Caco-2 (cell line): ENCODE measurements around the gene SUMO3. TPM values are rescaled to one million over a fixed set of nuclear protein-coding genes. Genes with fewer than 3 reads are reported as not detected.

Experiments
- BruUV-seq: library from RNA; stranded (reverse); fragments of 400-500 nt; replicated peaks from 2 replicates; lab custom pipeline; 2021; lab: Mats Ljungman, UMichigan
- CTCF ChIA-PET: fragments of 300-600 bp; sonication (Branson Sonifier 250); formaldehyde crosslinking; loops from one replicate; lab custom pipeline; 2022; ENCODE audit warnings: antibody characterized with exemption; lab: Charles Lee
- POLR2A ChIA-PET: fragments of 300-600 bp; sonication (Branson Sonifier 250); formaldehyde crosslinking; loops from one replicate; lab custom pipeline; 2022; ENCODE audit warnings: antibody characterized with exemption; lab: Charles Lee
- DNase-seq, 2 experiments: peaks; one replicate each; pipeline versions ENCODE4 v3.0.0 to v3.0.0-alpha.2; 2020 to 2022
- H3K27me3 ChIP-seq: replicated peaks from 2 replicates; pipeline ENCODE4 v1.6.0; 2011; ENCODE audit warnings: low read length; ENCODE audit not compliant: control insufficient read depth, insufficient read depth
- H3K36me3 ChIP-seq: 2 replicates; pipeline ENCODE4 v1.5.1; 2011; ENCODE audit warnings: low read length; ENCODE audit not compliant: control insufficient read depth, insufficient read depth
- H3K4me1 ChIP-seq: fragments of 250-450 bp; sonication (Bioruptor Pico); 2 replicates; pipeline ENCODE4 v1.5.1; 2020; ENCODE audit warnings: mild to moderate bottlenecking
- H3K4me3 ChIP-seq: 2 replicates; pipeline ENCODE4 v1.5.1; 2011; ENCODE audit warnings: low read depth, mild to moderate bottlenecking, control low read depth, low read length
- H3K9me3 ChIP-seq: fragments of 250-450 bp; sonication (Bioruptor Pico); 2 replicates; pipeline ENCODE4 v1.5.1; 2020; ENCODE audit warnings: mild to moderate bottlenecking, moderate library complexity
- H3K27ac Mint-ChIP-seq: one replicate; pipeline ENCODE4 v1.8.0; 2022; ENCODE audit warnings: mixed read lengths; ENCODE audit not compliant: unreplicated experiment
- H3K27me3 Mint-ChIP-seq: one replicate; pipeline ENCODE4 v1.8.0; 2022; ENCODE audit warnings: mixed read lengths; ENCODE audit not compliant: insufficient read depth, unreplicated experiment
- H3K36me3 Mint-ChIP-seq: one replicate; pipeline ENCODE4 v1.8.0; 2022; ENCODE audit warnings: mild to moderate bottlenecking, mixed read lengths; ENCODE audit not compliant: insufficient read depth, unreplicated experiment
- H3K4me1 Mint-ChIP-seq: one replicate; pipeline ENCODE4 v1.8.0; 2022; ENCODE audit warnings: low read depth, mixed read lengths; ENCODE audit not compliant: unreplicated experiment
- H3K4me3 Mint-ChIP-seq: one replicate; pipeline ENCODE4 v1.8.0; 2022; ENCODE audit warnings: mild to moderate bottlenecking, moderate library complexity, mixed read lengths; ENCODE audit not compliant: unreplicated experiment
- H3K9me3 Mint-ChIP-seq: one replicate; pipeline ENCODE4 v1.8.0; 2022; ENCODE audit warnings: mixed read lengths; ENCODE audit not compliant: unreplicated experiment
- intact Hi-C: fragments of 100-400 bp; cut with micrococcal nuclease; formaldehyde crosslinking; loops from one replicate; pipeline ENCODE4 v1.10.0; 2022; ENCODE audit not compliant: unreplicated experiment
- total RNA-seq: library from RNA; stranded (reverse); gene quantifications from 2 replicates; pipeline ENCODE4 v1.2.3, GENCODE V29; 2022
- TF ChIP-seq, protein P1 (sequence below), 2 experiments: fragments of 200-600 bp in 1 of 2; IDR thresholded peaks; 1 replicate in 1 of 2; 2 replicates in 1 of 2; pipeline versions ENCODE4 v1.5.1 to v1.8.0; 2011 to 2022; ENCODE audit warnings: antibody characterized with exemption in 1 of 2, control low read depth in 1 of 2, inconsistent platforms in 1 of 2, low read depth in 1 of 2, low read length in 1 of 2, mild to moderate bottlenecking in 1 of 2, moderate library complexity in 1 of 2; ENCODE audit not compliant: insufficient read depth in 1 of 2, severe bottlenecking in 1 of 2, unreplicated experiment in 1 of 2

SUMO3 gene
- total RNA-seq, 1 experiment from 2014 or later = 118 TPM

DNA sequence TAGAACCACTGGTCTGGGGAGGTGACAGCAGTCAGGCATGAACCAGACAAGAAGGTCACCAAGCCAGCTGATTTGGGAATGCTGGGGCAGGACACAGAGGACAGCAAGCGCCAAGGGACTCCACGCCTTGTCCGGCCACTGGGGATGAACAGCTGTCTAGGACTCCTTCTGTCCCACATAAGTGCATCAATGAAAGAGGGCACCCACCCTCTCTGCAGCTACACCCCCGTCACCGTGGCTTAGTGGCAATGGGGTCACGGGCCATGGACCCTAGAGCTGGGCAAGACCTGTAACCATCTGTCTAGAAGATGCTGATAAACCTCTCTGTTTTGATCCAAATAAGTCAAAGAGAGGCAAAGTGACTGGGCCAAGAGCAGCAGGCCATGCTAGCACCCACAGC lies 33.1 kb downstream of the SUMO3 start:
- H3K27me3 ChIP-seq = no peaks in the 10 kb centered on the region
- Mint-ChIP-seq H3K27me3 (no peaks in the 10 kb centered on the region), H3K4me1 (no peaks in the 10 kb centered on the region), H3K4me3 (no peak overlapping the region), H3K9me3 (no peaks in the 10 kb centered on the region), H3K36me3 (peaks cover 34% of the 10 kb centered on the region), H3K27ac (no peak overlapping the region)
- H3K4me3 ChIP-seq = no peak overlapping the region
- no peaks in the 10 kb centered on the region for H3K36me3 ChIP-seq
- DNase-seq = no peak
- H3K4me1 ChIP-seq = no peaks in the 10 kb centered on the region
- intact Hi-C loops = no loop called here
- H3K9me3 ChIP-seq = no peaks in the 10 kb centered on the region
- TF ChIP-seq, protein P1, sequence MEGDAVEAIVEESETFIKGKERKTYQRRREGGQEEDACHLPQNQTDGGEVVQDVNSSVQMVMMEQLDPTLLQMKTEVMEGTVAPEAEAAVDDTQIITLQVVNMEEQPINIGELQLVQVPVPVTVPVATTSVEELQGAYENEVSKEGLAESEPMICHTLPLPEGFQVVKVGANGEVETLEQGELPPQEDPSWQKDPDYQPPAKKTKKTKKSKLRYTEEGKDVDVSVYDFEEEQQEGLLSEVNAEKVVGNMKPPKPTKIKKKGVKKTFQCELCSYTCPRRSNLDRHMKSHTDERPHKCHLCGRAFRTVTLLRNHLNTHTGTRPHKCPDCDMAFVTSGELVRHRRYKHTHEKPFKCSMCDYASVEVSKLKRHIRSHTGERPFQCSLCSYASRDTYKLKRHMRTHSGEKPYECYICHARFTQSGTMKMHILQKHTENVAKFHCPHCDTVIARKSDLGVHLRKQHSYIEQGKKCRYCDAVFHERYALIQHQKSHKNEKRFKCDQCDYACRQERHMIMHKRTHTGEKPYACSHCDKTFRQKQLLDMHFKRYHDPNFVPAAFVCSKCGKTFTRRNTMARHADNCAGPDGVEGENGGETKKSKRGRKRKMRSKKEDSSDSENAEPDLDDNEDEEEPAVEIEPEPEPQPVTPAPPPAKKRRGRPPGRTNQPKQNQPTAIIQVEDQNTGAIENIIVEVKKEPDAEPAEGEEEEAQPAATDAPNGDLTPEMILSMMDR (IDR thresholded peaks at IDR 0.05; ENCODE audit: insufficient read depth in 1 of 2, low read depth in 1 of 2, low read length in 1 of 2, severe bottlenecking in 1 of 2, unreplicated experiment in 1 of 2) = no peak
- POLR2A ChIA-PET = no interaction called here
- no TSS peak for BruUV-seq
- CTCF ChIA-PET = interaction anchor here (1.7 kb wide), 1 partner anchor 9 kb away, joined by 5 read pairs; no protein-coding TSS in a partner anchor

GRCh38 chr21:44783020-44783696 lies 34.7 kb downstream of the SUMO3 start:
- intact Hi-C loops = loop anchor here (1.0 kb wide), 1 partner anchor 10 kb away; no protein-coding TSS in a partner anchor
- POLR2A ChIA-PET = no interaction called here
- DNase-seq = no peak
- Mint-ChIP-seq H3K27ac (no peak overlapping the region), H3K4me1 (peaks cover 6% of the 10 kb centered on the region), H3K4me3 (no peak overlapping the region), H3K27me3 (no peaks in the 10 kb centered on the region), H3K9me3 (no peaks in the 10 kb centered on the region), H3K36me3 (peaks cover 41% of the 10 kb centered on the region)
- BruUV-seq = no TSS peak
- no peaks in the 10 kb centered on the region for H3K27me3 ChIP-seq
- no peaks in the 10 kb centered on the region for H3K4me1 ChIP-seq
- CTCF ChIA-PET = interaction anchor here (1.7 kb wide), 1 partner anchor 10 kb away, joined by 5 read pairs; no protein-coding TSS in a partner anchor
- no peaks in the 10 kb centered on the region for H3K9me3 ChIP-seq
- H3K36me3 ChIP-seq = no peaks in the 10 kb centered on the region
- TF ChIP-seq, protein P1 (IDR thresholded peaks at IDR 0.05; ENCODE audit: insufficient read depth in 1 of 2, low read depth in 1 of 2, low read length in 1 of 2, severe bottlenecking in 1 of 2, unreplicated experiment in 1 of 2) = no peak
- no peak overlapping the region for H3K4me3 ChIP-seq

GRCh38 chr21:44780767-44781459 lies 36.9 kb downstream of the SUMO3 start:
- Mint-ChIP-seq H3K27me3 (no peaks in the 10 kb centered on the region), H3K9me3 (no peaks in the 10 kb centered on the region), H3K36me3 (peaks cover 50% of the 10 kb centered on the region), H3K27ac (no peak overlapping the region), H3K4me1 (peaks cover 8% of the 10 kb centered on the region), H3K4me3 (no peak overlapping the region)
- H3K4me1 ChIP-seq = no peaks in the 10 kb centered on the region
- H3K27me3 ChIP-seq = no peaks in the 10 kb centered on the region
- intact Hi-C loops = no loop called here
- ChIA-PET CTCF (interaction anchor here (0.7 kb wide), 1 partner anchor 12 kb away, joined by 3 read pairs; no protein-coding TSS in a partner anchor), POLR2A (no interaction called here)
- no peaks in the 10 kb centered on the region for H3K9me3 ChIP-seq
- no peak overlapping the region for H3K4me3 ChIP-seq
- no peak for DNase-seq
- BruUV-seq = no TSS peak
- no peaks in the 10 kb centered on the region for H3K36me3 ChIP-seq
- TF ChIP-seq, protein P1 (IDR thresholded peaks at IDR 0.05; ENCODE audit: insufficient read depth in 1 of 2, low read depth in 1 of 2, low read length in 1 of 2, severe bottlenecking in 1 of 2, unreplicated experiment in 1 of 2) = no peak
